ENCODE measurements around the gene TEP1.

DNA sequence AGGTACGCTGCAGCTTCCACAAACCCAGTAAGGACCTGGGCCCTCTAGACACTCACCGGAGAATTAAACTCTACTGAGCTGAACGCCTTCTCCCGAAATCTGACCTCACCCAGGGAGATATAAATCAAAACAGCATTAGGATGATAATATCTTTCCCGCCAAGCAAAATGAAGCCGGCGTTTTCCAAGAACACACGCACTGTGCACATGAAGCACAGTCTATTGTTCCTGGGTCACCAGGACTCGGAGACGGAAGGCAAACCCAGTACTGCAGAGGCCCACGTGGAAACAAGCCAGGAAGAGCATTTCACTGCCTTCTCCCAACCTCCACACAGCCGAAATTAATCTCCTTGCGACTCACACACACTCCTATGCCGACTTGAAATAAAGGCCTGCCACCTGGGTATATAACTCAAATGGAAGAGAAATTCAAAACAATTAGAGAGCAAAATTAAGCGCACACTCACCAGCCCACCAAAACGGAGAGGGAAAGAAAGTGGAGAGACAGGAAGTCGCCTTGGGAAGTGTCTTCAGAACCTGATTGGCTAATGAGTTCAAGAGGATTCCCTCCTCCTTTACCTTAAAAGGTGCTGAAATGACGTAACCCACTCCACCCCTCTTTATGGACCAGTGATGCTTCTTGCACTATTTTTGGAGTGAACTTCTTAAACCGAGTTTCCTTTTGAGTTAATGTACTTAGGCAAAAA, 80.4 kb downstream of the TEP1 start, which contains the start of gene CCNB1IP1:
- TF ChIP-seq, protein P1, sequence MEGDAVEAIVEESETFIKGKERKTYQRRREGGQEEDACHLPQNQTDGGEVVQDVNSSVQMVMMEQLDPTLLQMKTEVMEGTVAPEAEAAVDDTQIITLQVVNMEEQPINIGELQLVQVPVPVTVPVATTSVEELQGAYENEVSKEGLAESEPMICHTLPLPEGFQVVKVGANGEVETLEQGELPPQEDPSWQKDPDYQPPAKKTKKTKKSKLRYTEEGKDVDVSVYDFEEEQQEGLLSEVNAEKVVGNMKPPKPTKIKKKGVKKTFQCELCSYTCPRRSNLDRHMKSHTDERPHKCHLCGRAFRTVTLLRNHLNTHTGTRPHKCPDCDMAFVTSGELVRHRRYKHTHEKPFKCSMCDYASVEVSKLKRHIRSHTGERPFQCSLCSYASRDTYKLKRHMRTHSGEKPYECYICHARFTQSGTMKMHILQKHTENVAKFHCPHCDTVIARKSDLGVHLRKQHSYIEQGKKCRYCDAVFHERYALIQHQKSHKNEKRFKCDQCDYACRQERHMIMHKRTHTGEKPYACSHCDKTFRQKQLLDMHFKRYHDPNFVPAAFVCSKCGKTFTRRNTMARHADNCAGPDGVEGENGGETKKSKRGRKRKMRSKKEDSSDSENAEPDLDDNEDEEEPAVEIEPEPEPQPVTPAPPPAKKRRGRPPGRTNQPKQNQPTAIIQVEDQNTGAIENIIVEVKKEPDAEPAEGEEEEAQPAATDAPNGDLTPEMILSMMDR (IDR thresholded peaks at IDR 0.05; ENCODE audit: insufficient read depth, low read length) = no peak
- no peak for TF ChIP-seq POLR2AphosphoS5 (IDR thresholded peaks at IDR 0.05; ENCODE audit: low read depth)

Data from HL-60 (cell line).